HG02588 (cell line): ENCODE measurements around the gene LINC01488.

ENCODE experiments used
- ATAC-seq: cut with Tn5 transposase; IDR thresholded peaks from one replicate; pipeline ENCODE4 v1.9.1; 2021; ENCODE audit warnings: mild to moderate bottlenecking, moderate library complexity; ENCODE audit not compliant: unreplicated experiment

The LINC01488 gene

GRCh38 chr11:69504127-69504526, 22.7 kb downstream of the LINC01488 start:
- no peak for ATAC-seq

- no peak for ATAC-seq
Measured at GRCh38 chr11:69504576-69505335, 23.3 kb downstream of the LINC01488 start.

- ATAC-seq = no peak
Measured at GRCh38 chr11:69508974-69509373, 27.5 kb downstream of the LINC01488 start.

- ATAC-seq = no peak
Measured at GRCh38 chr11:69509381-69509780, 27.9 kb downstream of the LINC01488 start.

GRCh38 chr11:69509846-69510390, 28.5 kb downstream of the LINC01488 start:
- no peak for ATAC-seq

- no peak for ATAC-seq
Measured at GRCh38 chr11:69510471-69511357, 29.3 kb downstream of the LINC01488 start.

- ATAC-seq = no peak
Measured at GRCh38 chr11:69511358-69512055, 30.0 kb downstream of the LINC01488 start.

GRCh38 chr11:69512136-69512535, 30.7 kb downstream of the LINC01488 start:
- no peak for ATAC-seq

GRCh38 chr11:69512790-69513189, 31.3 kb downstream of the LINC01488 start:
- no peak for ATAC-seq

- no peak for ATAC-seq
Measured at GRCh38 chr11:69513196-69513595, 31.7 kb downstream of the LINC01488 start.

- no peak for ATAC-seq
Measured at GRCh38 chr11:69513663-69514224, 32.3 kb downstream of the LINC01488 start.

- no peak for ATAC-seq
Measured at GRCh38 chr11:69514771-69515170, 33.3 kb downstream of the LINC01488 start.

GRCh38 chr11:69515271-69516245, 34.1 kb downstream of the LINC01488 start:
- no peak for ATAC-seq

GRCh38 chr11:69516526-69516925, 35.1 kb downstream of the LINC01488 start:
- ATAC-seq = no peak

- ATAC-seq = no peak
Measured at GRCh38 chr11:69518081-69518950, 36.9 kb downstream of the LINC01488 start.

GRCh38 chr11:69520186-69520916, 38.9 kb downstream of the LINC01488 start:
- ATAC-seq = no peak

- no peak for ATAC-seq
Measured at GRCh38 chr11:69521457-69521856, 40.0 kb downstream of the LINC01488 start.

- no peak for ATAC-seq
Measured at GRCh38 chr11:69523453-69523852, 42.0 kb downstream of the LINC01488 start.
